ENCODE data around the gene B3GNT8. TPM values are rescaled to one million over a fixed set of nuclear protein-coding genes. Genes with fewer than 3 reads are reported as not detected.

The B3GNT8 gene
- polyA plus RNA-seq, 3 donors from 2014 or later = 0.23 to 1.3 TPM; not detected in 1

- Mint-ChIP-seq H3K27me3 (ENCODE audit: low read depth in 3 of 3) (peaks cover 0 to 2% (median 1%) of the 10 kb centered on the region in 3 donors), H3K36me3 (peaks cover 0 to 4% (median 0%) of the 10 kb centered on the region in 3 donors), H3K4me1 (peaks cover 15 to 23% of the 10 kb centered on the region in 2 donors), H3K9me3 (no peaks in the 10 kb centered on the region), H3K27ac (peak overlapping the region in 1 of 6 donors; percentile 12), H3K4me3 (no peak overlapping the region)
- no peak for DNase-seq
These were observed 23.8 kb downstream of the B3GNT8 start for GRCh38 chr19:41403181-41403970.

GRCh38 chr19:41402010-41402409 is 25.2 kb downstream of the B3GNT8 start:
- Mint-ChIP-seq H3K27ac (peak overlapping the region in 1 of 6 donors; percentile 30), H3K27me3 (ENCODE audit: low read depth in 3 of 3) (peaks cover 0 to 7% (median 7%) of the 10 kb centered on the region in 3 donors), H3K9me3 (no peaks in the 10 kb centered on the region), H3K4me1 (peaks cover 24 to 37% of the 10 kb centered on the region in 2 donors), H3K36me3 (peaks cover 0 to 4% (median 0%) of the 10 kb centered on the region in 3 donors), H3K4me3 (no peak overlapping the region)
- no peak for DNase-seq

GRCh38 chr19:41401483-41401882 is 25.7 kb downstream of the B3GNT8 start:
- H3K9me3 Mint-ChIP-seq = no peaks in the 10 kb centered on the region
- H3K36me3 Mint-ChIP-seq = peaks cover 0 to 4% (median 0%) of the 10 kb centered on the region in 3 donors
- peak overlapping the region in 1 of 5 donors; percentile 8 for H3K4me3 Mint-ChIP-seq
- H3K27ac Mint-ChIP-seq = peak overlapping the region in 2 of 6 donors; percentile 36 to 71
- H3K4me1 Mint-ChIP-seq = peaks cover 28 to 42% of the 10 kb centered on the region in 2 donors
- DNase-seq = no peak
- H3K27me3 Mint-ChIP-seq (ENCODE audit: low read depth in 3 of 3) = peaks cover 0 to 9% (median 8%) of the 10 kb centered on the region in 3 donors

GRCh38 chr19:41399525-41399924 is 27.6 kb downstream of the B3GNT8 start:
- peaks cover 0 to 11% (median 8%) of the 10 kb centered on the region in 3 donors for H3K27me3 Mint-ChIP-seq (ENCODE audit: low read depth in 3 of 3)
- no peak for DNase-seq
- H3K4me1 Mint-ChIP-seq = peaks cover 37 to 57% of the 10 kb centered on the region in 2 donors
- no peaks in the 10 kb centered on the region for H3K9me3 Mint-ChIP-seq
- peak overlapping the region in 3 of 6 donors; percentile 46 to 84 (median 83) for H3K27ac Mint-ChIP-seq
- peaks cover 0 to 4% (median 0%) of the 10 kb centered on the region in 3 donors for H3K36me3 Mint-ChIP-seq
- H3K4me3 Mint-ChIP-seq = peak overlapping the region; percentile 30 to 98 (median 95)

- Mint-ChIP-seq H3K27ac (peak overlapping the region in 5 of 6 donors; percentile 27 to 100 (median 57)), H3K4me3 (peak overlapping the region; percentile 95 to 99 (median 97)), H3K27me3 (ENCODE audit: low read depth in 3 of 3) (peaks cover 0 to 11% (median 8%) of the 10 kb centered on the region in 3 donors), H3K9me3 (no peaks in the 10 kb centered on the region), H3K4me1 (peaks cover 37 to 57% of the 10 kb centered on the region in 2 donors), H3K36me3 (peaks cover 0 to 4% (median 0%) of the 10 kb centered on the region in 3 donors)
- no peak for DNase-seq
These were observed 28.1 kb downstream of the B3GNT8 start for GRCh38 chr19:41399091-41399490.

GRCh38 chr19:41398598-41398997 is 28.6 kb downstream of the B3GNT8 start:
- peak overlapping the region; percentile 100 for H3K27ac Mint-ChIP-seq
- peaks cover 0 to 4% (median 0%) of the 10 kb centered on the region in 3 donors for H3K36me3 Mint-ChIP-seq
- peaks cover 0 to 11% (median 8%) of the 10 kb centered on the region in 3 donors for H3K27me3 Mint-ChIP-seq (ENCODE audit: low read depth in 3 of 3)
- H3K4me3 Mint-ChIP-seq = peak overlapping the region; percentile 95 to 99 (median 97)
- H3K4me1 Mint-ChIP-seq = peaks cover 37 to 57% of the 10 kb centered on the region in 2 donors
- H3K9me3 Mint-ChIP-seq = no peaks in the 10 kb centered on the region
- DNase-seq = no peak

- Mint-ChIP-seq H3K9me3 (no peaks in the 10 kb centered on the region), H3K36me3 (peaks cover 0 to 4% (median 0%) of the 10 kb centered on the region in 3 donors), H3K4me1 (peaks cover 37 to 57% of the 10 kb centered on the region in 2 donors), H3K4me3 (peak overlapping the region; percentile 95 to 99 (median 97)), H3K27ac (peak overlapping the region; percentile 100), H3K27me3 (ENCODE audit: low read depth in 3 of 3) (peaks cover 0 to 11% (median 8%) of the 10 kb centered on the region in 3 donors)
- no peak for DNase-seq
These were observed 29.1 kb downstream of the B3GNT8 start for GRCh38 chr19:41398050-41398418.

GRCh38 chr19:41397086-41398049 is 29.8 kb downstream of the B3GNT8 start, which contains the start of the genes BCKDHA and EXOSC5:
BCKDHA (plus strand) TSS chr19:41397818; CDS start chr19:41397828, 10 bp downstream.
EXOSC5 (minus strand) TSS chr19:41397359; CDS start chr19:41397328, 31 bp downstream.
- DNase-seq = peak; percentile 99 to 100 (median 100)
- peaks cover 0 to 11% (median 8%) of the 10 kb centered on the region in 3 donors for H3K27me3 Mint-ChIP-seq (ENCODE audit: low read depth in 3 of 3)
- peaks cover 37 to 57% of the 10 kb centered on the region in 2 donors for H3K4me1 Mint-ChIP-seq
- no peaks in the 10 kb centered on the region for H3K9me3 Mint-ChIP-seq
- H3K4me3 Mint-ChIP-seq = peak within 1 kb of the TSS; percentile 95 to 99 (median 97)
- H3K36me3 Mint-ChIP-seq = peaks cover 0 to 4% (median 0%) of the 10 kb centered on the region in 3 donors
- peak within 1 kb of the TSS; percentile 100 for H3K27ac Mint-ChIP-seq

- DNase-seq = no peak
- Mint-ChIP-seq H3K27ac (peak overlapping the region in 5 of 6 donors; percentile 6 to 100 (median 22)), H3K4me1 (peaks cover 37 to 47% of the 10 kb centered on the region in 2 donors), H3K9me3 (no peaks in the 10 kb centered on the region), H3K27me3 (ENCODE audit: low read depth in 3 of 3) (peaks cover 0 to 11% (median 8%) of the 10 kb centered on the region in 3 donors), H3K36me3 (peaks cover 0 to 7% (median 0%) of the 10 kb centered on the region in 3 donors), H3K4me3 (peak overlapping the region in 4 of 5 donors; percentile 3 to 48 (median 24))
These were observed 31.8 kb downstream of the B3GNT8 start for GRCh38 chr19:41395355-41395754.

- Mint-ChIP-seq H3K4me3 (no peak overlapping the region), H3K27ac (peak overlapping the region in 1 of 6 donors; percentile 81), H3K36me3 (peaks cover 0 to 10% (median 0%) of the 10 kb centered on the region in 3 donors), H3K4me1 (peaks cover 20 to 27% of the 10 kb centered on the region in 2 donors), H3K27me3 (ENCODE audit: low read depth in 3 of 3) (peaks cover 0 to 10% (median 6%) of the 10 kb centered on the region in 3 donors), H3K9me3 (no peaks in the 10 kb centered on the region)
- no peak for DNase-seq
These were observed 34.4 kb downstream of the B3GNT8 start for GRCh38 chr19:41392775-41393174.

GRCh38 chr19:41391618-41392017 is 35.6 kb downstream of the B3GNT8 start:
- no peak overlapping the region for H3K4me3 Mint-ChIP-seq
- DNase-seq = no peak
- H3K36me3 Mint-ChIP-seq = peaks cover 0 to 13% (median 0%) of the 10 kb centered on the region in 3 donors
- peaks cover 0 to 4% (median 0%) of the 10 kb centered on the region in 3 donors for H3K27me3 Mint-ChIP-seq (ENCODE audit: low read depth in 3 of 3)
- no peak overlapping the region for H3K27ac Mint-ChIP-seq
- H3K4me1 Mint-ChIP-seq = peaks cover 10 to 16% of the 10 kb centered on the region in 2 donors
- H3K9me3 Mint-ChIP-seq = no peaks in the 10 kb centered on the region

- H3K27ac Mint-ChIP-seq = peak overlapping the region in 1 of 6 donors; percentile 50
- H3K36me3 Mint-ChIP-seq = peaks cover 0 to 17% (median 3%) of the 10 kb centered on the region in 3 donors
- DNase-seq = no peak
These were observed 40.7 kb downstream of the B3GNT8 start for GRCh38 chr19:41386442-41386841.

GRCh38 chr19:41384351-41384750 is 42.8 kb downstream of the B3GNT8 start:
- no peak for DNase-seq
- Mint-ChIP-seq H3K36me3 (peaks cover 0 to 8% (median 3%) of the 10 kb centered on the region in 3 donors), H3K27ac (no peak overlapping the region), H3K4me3 (no peak overlapping the region), H3K27me3 (ENCODE audit: low read depth in 3 of 3) (peaks cover 0 to 2% (median 1%) of the 10 kb centered on the region in 3 donors), H3K9me3 (no peaks in the 10 kb centered on the region), H3K4me1 (no peaks in the 10 kb centered on the region)

More at GRCh38 chr19:41386442-41386841, 40.7 kb downstream of the B3GNT8 start:
- H3K27me3 Mint-ChIP-seq (ENCODE audit: low read depth in 3 of 3) = peaks cover 0 to 2% (median 0%) of the 10 kb centered on the region in 3 donors
- H3K9me3 Mint-ChIP-seq = no peaks in the 10 kb centered on the region
- no peaks in the 10 kb centered on the region for H3K4me1 Mint-ChIP-seq
- no peak overlapping the region for H3K4me3 Mint-ChIP-seq

Measured in immature natural killer cell (primary cell).